CD14-positive monocyte (primary cell): Measurements from ENCODE around the gene IL27RA. TPM values are rescaled to one million over a fixed set of nuclear protein-coding genes. Genes with fewer than 3 reads are reported as not detected.

ENCODE experiments used
- DNase-seq, 3 donors: peaks; one replicate each; pipeline ENCODE4 v3.0.0-alpha.2; 2011 to 2022
- H2AFZ ChIP-seq: 2 replicates; pipeline ENCODE4 v1.6.0; 2012; ENCODE audit warnings: mild to moderate bottlenecking, low read depth, low read length, inconsistent platforms; ENCODE audit not compliant: insufficient read depth, poor library complexity, severe bottlenecking
- H3K27ac ChIP-seq, 2 donors: 1 replicate in 1 of 2; 2 replicates in 1 of 2; pipeline ENCODE4 v1.5.1; 2012 to 2013; ENCODE audit warnings: low read length in 2 of 2, control low read depth in 1 of 2, inconsistent platforms in 1 of 2, low read depth in 1 of 2, mild to moderate bottlenecking in 1 of 2
- H3K27me3 ChIP-seq, 2 donors: one replicate each; pipeline versions ENCODE4 v1.6.0 to v1.6.1; 2011 to 2013; ENCODE audit warnings: low read length in 2 of 2; ENCODE audit not compliant: control insufficient read depth in 2 of 2, insufficient read depth in 2 of 2
- H3K36me3 ChIP-seq, 2 donors: replicated peaks in 1 of 2; 1 replicate in 1 of 2; 2 replicates in 1 of 2; pipeline versions ENCODE4 v1.5.1 to v1.6.1; 2012 to 2013; ENCODE audit warnings: low read length in 2 of 2, control low read depth in 1 of 2, inconsistent platforms in 1 of 2, mild to moderate bottlenecking in 1 of 2; ENCODE audit not compliant: insufficient read depth in 2 of 2, control insufficient read depth in 1 of 2
- H3K4me1 ChIP-seq, 2 donors: 1 replicate in 1 of 2; 2 replicates in 1 of 2; pipeline versions ENCODE4 v1.5.1 to v1.6.1; 2012 to 2013; ENCODE audit warnings: low read length in 2 of 2, control low read depth in 1 of 2, inconsistent platforms in 1 of 2, mild to moderate bottlenecking in 1 of 2, moderate library complexity in 1 of 2; ENCODE audit not compliant: insufficient read depth in 2 of 2, control insufficient read depth in 1 of 2
- H3K4me2 ChIP-seq: replicated peaks from 2 replicates; pipeline ENCODE3; 2012; ENCODE audit warnings: low read length, moderate library complexity, mild to moderate bottlenecking; ENCODE audit not compliant: poor library complexity, severe bottlenecking; ENCODE audit errors: extremely low read depth
- H3K4me3 ChIP-seq, 3 experiments: fragments of 200-600 bp in 1 of 3; sonication (generic) in 1 of 3; replicated peaks in 1 of 3; 1 replicate in 2 of 3; 2 replicates in 1 of 3; pipeline ENCODE4 v1.5.1; 2011 to 2013; ENCODE audit warnings: low read length in 3 of 3, mild to moderate bottlenecking in 3 of 3, control low read depth in 2 of 3, low read depth in 2 of 3, inconsistent platforms in 1 of 3, moderate library complexity in 1 of 3
- H3K79me2 ChIP-seq: 2 replicates; pipeline ENCODE4 v1.6.0; 2012; ENCODE audit warnings: mild to moderate bottlenecking, control low read depth, inconsistent platforms, low read length, moderate library complexity; ENCODE audit not compliant: insufficient read depth
- H3K9ac ChIP-seq: 2 replicates; pipeline ENCODE4 v1.6.0; 2017; ENCODE audit warnings: low read length, mild to moderate bottlenecking; ENCODE audit not compliant: insufficient read depth, poor library complexity, severe bottlenecking
- H3K9me3 ChIP-seq, 2 donors: replicated peaks in 1 of 2; 1 replicate in 1 of 2; 2 replicates in 1 of 2; pipeline versions ENCODE4 v1.5.1 to v1.6.1; 2012 to 2013; ENCODE audit warnings: low read length in 2 of 2, control low read depth in 1 of 2; ENCODE audit not compliant: control insufficient read depth in 1 of 2, insufficient read depth in 1 of 2
- H4K20me1 ChIP-seq: 2 replicates; pipeline ENCODE4 v1.6.0; 2012; ENCODE audit warnings: mild to moderate bottlenecking, low read length, control low read depth, moderate library complexity; ENCODE audit not compliant: insufficient read depth
- H3K27ac Mint-ChIP-seq, 7 donors: one replicate each; pipeline ENCODE4 v1.8.0; 2020; ENCODE audit warnings: mild to moderate bottlenecking in 7 of 7, mixed read lengths in 7 of 7, moderate library complexity in 6 of 7, inconsistent platforms in 2 of 7
- H3K27me3 Mint-ChIP-seq, 3 donors: one replicate each; pipeline ENCODE4 v1.8.0; 2021 to 2022; ENCODE audit warnings: low read depth in 3 of 3, mild to moderate bottlenecking in 3 of 3, mixed read lengths in 3 of 3, moderate library complexity in 3 of 3, inconsistent platforms in 1 of 3
- H3K36me3 Mint-ChIP-seq, 2 donors: one replicate each; pipeline ENCODE4 v1.8.0; 2020; ENCODE audit warnings: mixed read lengths in 2 of 2, inconsistent platforms in 1 of 2, mild to moderate bottlenecking in 1 of 2
- H3K4me1 Mint-ChIP-seq: one replicate; pipeline ENCODE4 v1.8.0; 2020; ENCODE audit warnings: mild to moderate bottlenecking, mixed read lengths
- H3K4me3 Mint-ChIP-seq, 2 donors: one replicate each; pipeline ENCODE4 v1.8.0; 2020; ENCODE audit warnings: mild to moderate bottlenecking in 2 of 2, mixed read lengths in 2 of 2, moderate library complexity in 1 of 2
- H3K9me3 Mint-ChIP-seq, 7 donors: one replicate each; pipeline ENCODE4 v1.8.0; 2020 to 2022; ENCODE audit warnings: mixed read lengths in 7 of 7, mild to moderate bottlenecking in 6 of 7, moderate library complexity in 6 of 7, inconsistent platforms in 2 of 7
- WGBS: methylation state at CpG from one replicate; pipeline ENCODE4 v1.1.5; 2013; ENCODE audit warnings: missing lambda C conversion rate; ENCODE audit not compliant: insufficient coverage; 5-methylcytosine and 5-hydroxymethylcytosine counted together
- intact Hi-C, 2 donors: fragments of 100-400 bp; cut with micrococcal nuclease; formaldehyde crosslinking; loops; one replicate each; pipeline versions ENCODE4 v1.15.0 to v1.15.1; 2023
- polyA plus RNA-seq, 3 donors: library from polyadenylated mRNA; depleted of rRNA in 1 of 3; unstranded in 2 of 3; stranded (reverse) in 1 of 3; fragments of 300-500 nt in 2 of 3; fragments of >200 nt in 1 of 3; fragmentation: Illumina TruSeq in 2 of 3; gene quantifications; 1 replicate in 2 of 3; 2 replicates in 1 of 3; pipeline ENCODE4 v1.2.3, GENCODE V29; 2012 to 2021
- TF ChIP-seq, protein P1 (sequence below): fragments of 200-600 bp; IDR thresholded peaks from one replicate; pipeline ENCODE4 v1.8.0; 2022; ENCODE audit warnings: antibody characterized with exemption, mild to moderate bottlenecking

The IL27RA gene
- polyA plus RNA-seq, 3 donors = 40.4 to 61.5 (median 54.9) TPM

- H3K36me3 ChIP-seq = peaks cover 40 to 75% of the 10 kb centered on the region in 2 donors
- no peak overlapping the region for H3K4me3 Mint-ChIP-seq
- no peak overlapping the region for H3K9ac ChIP-seq
- peaks cover 11% of the 10 kb centered on the region for H3K4me1 Mint-ChIP-seq
- H3K9me3 ChIP-seq = no peaks in the 10 kb centered on the region
- peaks cover 7% of the 10 kb centered on the region for H4K20me1 ChIP-seq
- DNase-seq = no peak
- H3K36me3 Mint-ChIP-seq = peaks cover 56 to 77% of the 10 kb centered on the region in 2 donors
- H3K27ac Mint-ChIP-seq = peak overlapping the region in 3 of 7 donors; percentile 13 to 68 (median 20)
- 95% methylated on average over 17 of the region's 22 CpGs for WGBS
- peaks cover 52% of the 10 kb centered on the region for H3K79me2 ChIP-seq
- H3K4me3 ChIP-seq = no peak overlapping the region
- TF ChIP-seq, protein P1, sequence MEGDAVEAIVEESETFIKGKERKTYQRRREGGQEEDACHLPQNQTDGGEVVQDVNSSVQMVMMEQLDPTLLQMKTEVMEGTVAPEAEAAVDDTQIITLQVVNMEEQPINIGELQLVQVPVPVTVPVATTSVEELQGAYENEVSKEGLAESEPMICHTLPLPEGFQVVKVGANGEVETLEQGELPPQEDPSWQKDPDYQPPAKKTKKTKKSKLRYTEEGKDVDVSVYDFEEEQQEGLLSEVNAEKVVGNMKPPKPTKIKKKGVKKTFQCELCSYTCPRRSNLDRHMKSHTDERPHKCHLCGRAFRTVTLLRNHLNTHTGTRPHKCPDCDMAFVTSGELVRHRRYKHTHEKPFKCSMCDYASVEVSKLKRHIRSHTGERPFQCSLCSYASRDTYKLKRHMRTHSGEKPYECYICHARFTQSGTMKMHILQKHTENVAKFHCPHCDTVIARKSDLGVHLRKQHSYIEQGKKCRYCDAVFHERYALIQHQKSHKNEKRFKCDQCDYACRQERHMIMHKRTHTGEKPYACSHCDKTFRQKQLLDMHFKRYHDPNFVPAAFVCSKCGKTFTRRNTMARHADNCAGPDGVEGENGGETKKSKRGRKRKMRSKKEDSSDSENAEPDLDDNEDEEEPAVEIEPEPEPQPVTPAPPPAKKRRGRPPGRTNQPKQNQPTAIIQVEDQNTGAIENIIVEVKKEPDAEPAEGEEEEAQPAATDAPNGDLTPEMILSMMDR = no peak
- peak overlapping the region in 1 of 2 donors; percentile 31 for H3K27ac ChIP-seq
- no peak overlapping the region for H2AFZ ChIP-seq
- peaks cover 0 to 3% of the 10 kb centered on the region in 2 donors for H3K4me1 ChIP-seq
- peaks cover 0 to 6% (median 0%) of the 10 kb centered on the region in 3 donors for H3K27me3 Mint-ChIP-seq
- peaks cover 0 to under 1% (median 0%) of the 10 kb centered on the region in 7 donors for H3K9me3 Mint-ChIP-seq
- H3K27me3 ChIP-seq = no peaks in the 10 kb centered on the region
- intact Hi-C loops = no loop called here
- H3K4me2 ChIP-seq = no peak overlapping the region
Observed at GRCh38 chr19:13993590-13994300, 37.8 kb upstream of the IL27RA start.

- no peak overlapping the region for H3K4me3 ChIP-seq
- H3K27me3 Mint-ChIP-seq = no peaks in the 10 kb centered on the region
- H3K9me3 ChIP-seq = peaks cover 4 to 7% of the 10 kb centered on the region in 2 donors
- H3K36me3 ChIP-seq = peaks cover 40 to 84% of the 10 kb centered on the region in 2 donors
- no peaks in the 10 kb centered on the region for H3K4me1 ChIP-seq
- DNase-seq = no peak
- H3K4me3 Mint-ChIP-seq = no peak overlapping the region
- TF ChIP-seq, protein P1 = no peak
- H3K79me2 ChIP-seq = peaks cover 66% of the 10 kb centered on the region
- H2AFZ ChIP-seq = no peak overlapping the region
- no peak overlapping the region for H3K27ac Mint-ChIP-seq
- H3K4me1 Mint-ChIP-seq = no peaks in the 10 kb centered on the region
- H4K20me1 ChIP-seq = peaks cover 7% of the 10 kb centered on the region
- no peak overlapping the region for H3K27ac ChIP-seq
- peaks cover 0 to 9% (median 4%) of the 10 kb centered on the region in 7 donors for H3K9me3 Mint-ChIP-seq
- intact Hi-C loops = loop anchor here in 1 of 2 donors (5.0 kb wide), 1 partner anchor 37 kb away; the partner anchor contains the start of gene IL27RA
- no peak overlapping the region for H3K9ac ChIP-seq
- no peak overlapping the region for H3K4me2 ChIP-seq
- H3K27me3 ChIP-seq = no peaks in the 10 kb centered on the region
- H3K36me3 Mint-ChIP-seq = peaks cover 49 to 73% of the 10 kb centered on the region in 2 donors
- 92% methylated on average over 10 of the region's 13 CpGs for WGBS
Observed at GRCh38 chr19:13995017-13995728, 36.4 kb upstream of the IL27RA start.
